Type B pancreatic cell (in vitro differentiated cells): Measurements from ENCODE around the gene RNF217. TPM values are rescaled to one million over a fixed set of nuclear protein-coding genes. Genes with fewer than 3 reads are reported as not detected.

Experiments
- DNase-seq: peaks from one replicate; pipeline ENCODE4 v3.0.0; 2021; ENCODE audit warnings: mixed read lengths; ENCODE audit not compliant: unreplicated experiment; ENCODE audit errors: extremely low spot score
- H3K27ac Mint-ChIP-seq: 2 replicates; pipeline ENCODE4 v1.8.0; 2021; ENCODE audit warnings: mild to moderate bottlenecking, mixed read lengths
- H3K27me3 Mint-ChIP-seq: 2 replicates; pipeline ENCODE4 v1.8.0; 2021; ENCODE audit warnings: mixed read lengths
- H3K36me3 Mint-ChIP-seq: 2 replicates; pipeline ENCODE4 v1.8.0; 2021; ENCODE audit warnings: mixed read lengths
- H3K4me1 Mint-ChIP-seq: one replicate; pipeline ENCODE4 v1.8.0; 2021; ENCODE audit warnings: mixed read lengths; ENCODE audit not compliant: unreplicated experiment
- H3K4me3 Mint-ChIP-seq: 2 replicates; pipeline ENCODE4 v1.8.0; 2021; ENCODE audit warnings: mild to moderate bottlenecking, mixed read lengths
- H3K9me3 Mint-ChIP-seq: 2 replicates; pipeline ENCODE4 v1.8.0; 2021; ENCODE audit warnings: mixed read lengths
- total RNA-seq: library from RNA; stranded (reverse); gene quantifications from 2 replicates; pipeline ENCODE4 v1.2.1, GENCODE V29; 2021; ENCODE audit warnings: low replicate concordance
- TF ChIP-seq, protein P1 (sequence below): fragments of 200-600 bp; sonication (generic); conservative IDR thresholded peaks from 2 replicates; pipeline ENCODE4 v1.5.0; 2021; ENCODE audit warnings: antibody characterized with exemption, mild to moderate bottlenecking

Gene RNF217
- total RNA-seq, 1 donor from 2014 or later, result 22.1 TPM

DNA sequence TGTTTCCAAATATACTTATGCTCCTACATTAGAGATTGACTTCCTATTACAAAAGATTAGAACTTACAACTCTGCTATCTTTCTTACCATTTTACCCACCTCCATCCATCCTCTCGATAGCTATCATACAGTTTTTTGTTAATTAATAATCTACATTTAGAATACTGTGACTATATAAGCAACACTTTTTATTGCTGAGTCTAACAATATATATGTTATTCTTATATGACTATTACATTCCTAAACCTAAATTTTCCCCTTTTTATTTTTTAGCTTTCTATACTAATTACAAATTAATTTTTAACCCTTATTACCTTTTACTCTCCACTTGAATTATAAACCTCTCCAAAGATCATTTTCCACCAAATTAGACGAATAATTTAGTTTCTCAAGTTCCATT, 57.0 kb downstream of the RNF217 start:
- TF ChIP-seq, protein P1, sequence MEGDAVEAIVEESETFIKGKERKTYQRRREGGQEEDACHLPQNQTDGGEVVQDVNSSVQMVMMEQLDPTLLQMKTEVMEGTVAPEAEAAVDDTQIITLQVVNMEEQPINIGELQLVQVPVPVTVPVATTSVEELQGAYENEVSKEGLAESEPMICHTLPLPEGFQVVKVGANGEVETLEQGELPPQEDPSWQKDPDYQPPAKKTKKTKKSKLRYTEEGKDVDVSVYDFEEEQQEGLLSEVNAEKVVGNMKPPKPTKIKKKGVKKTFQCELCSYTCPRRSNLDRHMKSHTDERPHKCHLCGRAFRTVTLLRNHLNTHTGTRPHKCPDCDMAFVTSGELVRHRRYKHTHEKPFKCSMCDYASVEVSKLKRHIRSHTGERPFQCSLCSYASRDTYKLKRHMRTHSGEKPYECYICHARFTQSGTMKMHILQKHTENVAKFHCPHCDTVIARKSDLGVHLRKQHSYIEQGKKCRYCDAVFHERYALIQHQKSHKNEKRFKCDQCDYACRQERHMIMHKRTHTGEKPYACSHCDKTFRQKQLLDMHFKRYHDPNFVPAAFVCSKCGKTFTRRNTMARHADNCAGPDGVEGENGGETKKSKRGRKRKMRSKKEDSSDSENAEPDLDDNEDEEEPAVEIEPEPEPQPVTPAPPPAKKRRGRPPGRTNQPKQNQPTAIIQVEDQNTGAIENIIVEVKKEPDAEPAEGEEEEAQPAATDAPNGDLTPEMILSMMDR, result no peak
- Mint-ChIP-seq H3K9me3 (no peaks in the 10 kb centered on the region), H3K4me3 (no peak overlapping the region), H3K27ac (no peak overlapping the region), H3K27me3 (no peaks in the 10 kb centered on the region), H3K4me1 (no peaks in the 10 kb centered on the region), H3K36me3 (peaks cover 15% of the 10 kb centered on the region)
- no peak for DNase-seq

GRCh38 chr6:125019918-125020317, 57.7 kb downstream of the RNF217 start:
- H3K27ac Mint-ChIP-seq, result no peak overlapping the region
- H3K4me3 Mint-ChIP-seq, result no peak overlapping the region
- H3K27me3 Mint-ChIP-seq, result no peaks in the 10 kb centered on the region
- TF ChIP-seq, protein P1, result no peak
- H3K36me3 Mint-ChIP-seq, result peaks cover 15% of the 10 kb centered on the region
- no peak for DNase-seq
- no peaks in the 10 kb centered on the region for H3K4me1 Mint-ChIP-seq
- no peaks in the 10 kb centered on the region for H3K9me3 Mint-ChIP-seq

DNA sequence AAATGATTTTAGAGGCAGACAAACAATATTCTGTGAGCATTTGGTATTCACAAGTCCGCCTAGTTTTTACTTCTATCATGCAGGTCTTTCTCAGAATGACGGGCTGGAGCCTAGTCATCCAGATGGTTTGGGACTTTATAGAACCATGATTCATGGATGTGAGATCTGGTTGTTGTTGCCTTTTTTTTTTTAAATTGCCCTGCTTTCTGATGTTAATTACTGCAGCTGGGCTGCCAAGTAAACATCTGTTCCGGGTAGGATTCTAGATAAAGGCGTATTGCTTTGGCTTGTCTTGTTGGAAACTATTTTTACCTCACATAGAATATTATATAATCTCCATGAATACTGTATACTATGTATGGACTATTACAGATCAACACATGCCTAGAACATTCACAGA, 58.1 kb downstream of the RNF217 start:
- DNase-seq, result no peak
- Mint-ChIP-seq H3K36me3 (peaks cover 15% of the 10 kb centered on the region), H3K27me3 (no peaks in the 10 kb centered on the region), H3K9me3 (no peaks in the 10 kb centered on the region), H3K27ac (no peak overlapping the region), H3K4me3 (no peak overlapping the region), H3K4me1 (no peaks in the 10 kb centered on the region)
- TF ChIP-seq, protein P1, result no peak

- peaks cover 4% of the 10 kb centered on the region for H3K9me3 Mint-ChIP-seq
- H3K4me3 Mint-ChIP-seq, result no peak overlapping the region
- H3K27me3 Mint-ChIP-seq, result no peaks in the 10 kb centered on the region
- DNase-seq, result no peak
- H3K27ac Mint-ChIP-seq, result no peak overlapping the region
- peaks cover 7% of the 10 kb centered on the region for H3K36me3 Mint-ChIP-seq
- TF ChIP-seq, protein P1, result no peak
- no peaks in the 10 kb centered on the region for H3K4me1 Mint-ChIP-seq
Measured at GRCh38 chr6:125022391-125022989, 60.3 kb downstream of the RNF217 start.

DNA sequence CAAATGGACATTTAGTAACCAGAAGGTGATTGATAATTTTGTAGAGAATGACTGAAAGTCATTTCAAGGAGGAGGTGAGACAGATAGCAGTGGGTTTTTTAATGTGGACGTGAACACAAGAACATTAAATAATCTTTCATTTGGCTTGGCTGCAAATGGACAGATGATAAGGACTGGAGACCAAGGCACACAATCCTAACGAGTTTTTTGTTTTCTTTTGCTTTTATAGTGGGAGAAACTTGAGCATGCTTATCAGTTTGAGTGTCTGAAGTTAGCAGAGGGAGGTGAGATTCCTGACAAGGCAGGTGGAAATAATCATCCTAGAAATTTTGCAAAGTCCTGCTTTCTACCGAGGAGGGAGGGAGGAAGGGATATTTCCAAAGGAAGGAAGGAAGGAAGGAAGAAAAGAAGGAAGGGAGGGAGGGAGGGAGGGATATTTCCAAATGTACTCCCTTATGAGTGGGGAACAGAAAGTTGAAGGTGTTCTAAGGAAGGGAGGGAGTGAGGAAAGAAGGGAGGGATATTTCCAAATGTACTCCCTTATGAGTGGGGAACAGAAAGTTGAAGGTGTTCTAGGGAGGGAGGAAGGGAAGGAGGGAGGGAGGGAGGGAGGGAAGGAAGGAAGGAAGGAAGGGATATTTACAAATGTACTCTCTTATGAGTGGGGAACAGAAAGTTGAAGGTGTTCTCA, 63.1 kb downstream of the RNF217 start:
- Mint-ChIP-seq H3K27me3 (no peaks in the 10 kb centered on the region), H3K4me3 (no peak overlapping the region), H3K4me1 (no peaks in the 10 kb centered on the region), H3K27ac (no peak overlapping the region), H3K9me3 (peaks cover 6% of the 10 kb centered on the region), H3K36me3 (peaks cover 11% of the 10 kb centered on the region)
- TF ChIP-seq, protein P1, result no peak
- no peak for DNase-seq
